ENCODE results near the gene CLCA2.

DNA sequence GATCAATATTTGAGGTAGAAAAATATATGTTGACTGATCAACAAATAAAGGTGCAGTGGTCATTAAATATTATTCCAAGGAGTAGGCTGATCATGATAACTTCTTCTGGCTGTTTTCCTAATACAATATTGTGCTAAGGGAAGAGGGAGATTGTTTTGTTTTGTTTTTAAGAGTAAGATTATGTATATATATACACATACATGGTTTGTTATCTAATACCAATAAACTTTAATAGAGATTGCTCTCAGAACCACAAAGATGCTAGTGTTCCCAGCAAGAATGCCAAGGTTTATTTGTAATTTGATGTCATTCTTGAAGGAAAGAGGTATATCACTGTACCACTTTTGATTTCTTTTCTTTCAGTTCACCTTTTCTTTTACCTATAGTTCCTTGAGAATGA is 10.1 kb downstream of the CLCA2 start:
- no peak for TF ChIP-seq POLR2A (IDR thresholded peaks at IDR 0.05; ENCODE audit: low read length)
- TF ChIP-seq GATA1 (IDR thresholded peaks at IDR 0.05; ENCODE audit: low read depth, low read length), result no peak
